ENCODE data around the gene A4GALT.

GRCh38 chr22:42651134-42651533 lies 69.5 kb downstream of the A4GALT start:
- no peak for TF ChIP-seq CTCF (IDR thresholded peaks at IDR 0.05)
- TF ChIP-seq EZH2 (IDR thresholded peaks at IDR 0.05) = no peak
- TF ChIP-seq EZH2phosphoT487 (IDR thresholded peaks at IDR 0.05) = no peak
